ENCODE measurements around the gene SPON1. TPM values are rescaled to one million over a fixed set of nuclear protein-coding genes. Genes with fewer than 3 reads are reported as not detected.

The SPON1 gene
- total and polyA plus RNA-seq, 2 of the 8 experiments (the other 6 are each of a cell fraction or from before 2014, with no cell fraction given) = 1.5 to 5.4 TPM

- no peaks in the 10 kb centered on the region for H3K79me1 ChIP-seq (ENCODE audit: low read depth, low read length)
- no peak overlapping the region for H3K23ac ChIP-seq (ENCODE audit: insufficient read length)
- TF ChIP-seq CHD1 (IDR thresholded peaks at IDR 0.05; ENCODE audit: low read depth, low read length) (no peak), BRCA1 (IDR thresholded peaks at IDR 0.05; ENCODE audit: low read depth, low read length) (no peak), TBP (IDR thresholded peaks at IDR 0.05; ENCODE audit: low read depth, low read length) (no peak), RNF2 (IDR thresholded peaks at IDR 0.05; ENCODE audit: borderline replicate concordance, low read depth, low read length, missing control alignments, poor library complexity, severe bottlenecking) (no peak), POLR2A (IDR thresholded peaks at IDR 0.05; ENCODE audit: control extremely low read depth in 1 of 2, low read depth in 2 of 2, low read length in 2 of 2) (no peak), CBX8 (IDR thresholded peaks at IDR 0.05; ENCODE audit: borderline replicate concordance, low read depth, low read length) (no peak), KDM5A (IDR thresholded peaks at IDR 0.05; ENCODE audit: low read length) (no peak)
- H3K36me3 ChIP-seq (ENCODE audit: control insufficient read depth in 2 of 4, insufficient read depth in 4 of 4, low read length in 3 of 4) = no peaks in the 10 kb centered on the region
- no peak overlapping the region for H2BK12ac ChIP-seq (ENCODE audit: low read depth, low read length)
- H4K8ac ChIP-seq (ENCODE audit: extremely low read depth, insufficient read depth, low read length) = no peak overlapping the region
- H3K23me2 ChIP-seq (ENCODE audit: low read depth, low read length) = no peaks in the 10 kb centered on the region
- no peaks in the 10 kb centered on the region for H4K20me1 ChIP-seq (replicated peaks in 1 of 2; ENCODE audit: control insufficient read depth in 1 of 2, insufficient read depth in 2 of 2, low read length in 2 of 2)
- H3K4me1 ChIP-seq (replicated peaks in 1 of 4; ENCODE audit: control insufficient read depth in 3 of 4, insufficient read depth in 4 of 4, low read length in 3 of 4) = peaks cover 0 to 4% (median 0%) of the 10 kb centered on the region in 4 experiments; a peak in 1 of 7 replicates
- no peak overlapping the region for H2BK20ac ChIP-seq (ENCODE audit: low read length)
- H2BK120ac ChIP-seq (replicated peaks; ENCODE audit: low read depth, low read length) = no peak overlapping the region
- DNase-seq (ENCODE audit: low read depth in 1 of 2, low spot score in 2 of 2) (no peak), FAIRE-seq (no peak)
- no peak overlapping the region for H2AK5ac ChIP-seq (ENCODE audit: low read depth, low read length)
- no peak overlapping the region for H3K4me2 ChIP-seq (ENCODE audit: insufficient read depth in 1 of 2, low read depth in 2 of 2, low read length in 2 of 2)
- POLR2A ChIA-PET (ENCODE audit: partially characterized antibody) = interaction anchor here (1.0 kb wide), 1 partner anchor 10 kb away, joined by 4 read pairs; no protein-coding TSS in a partner anchor
- no peak overlapping the region for H3K27ac ChIP-seq (ENCODE audit: low read depth, low read length)
- H3K9me3 ChIP-seq (ENCODE audit: insufficient read depth in 2 of 2, low read depth in 1 of 2, low read length in 1 of 2) = no peaks in the 10 kb centered on the region
- H2BK15ac ChIP-seq (ENCODE audit: low read length) = no peak overlapping the region
- WGBS, 2 experiments (ENCODE audit: extremely low coverage in 1 of 2, insufficient coverage in 1 of 2, insufficient read length in 1 of 2, insufficient replicate concordance in 2 of 2, low coverage in 1 of 2, low lambda C conversion rate in 2 of 2, missing lambda C conversion rate in 1 of 2) = 84% methylated on average over 13 of the region's 13 CpGs; no CpG with 5 or more reads in 1 of the 2 experiments
- CTCF ChIA-PET (ENCODE audit: partially characterized antibody) = no interaction called here
- no peak overlapping the region for H3K14ac ChIP-seq (ENCODE audit: insufficient read length)
- no peak overlapping the region for H4K91ac ChIP-seq (replicated peaks; ENCODE audit: insufficient read length, low read length)
- H3K9ac ChIP-seq (replicated peaks in 1 of 4; ENCODE audit: extremely low read depth in 1 of 4, low read depth in 3 of 4, low read length in 3 of 4) = no peak overlapping the region
- H3K18ac ChIP-seq (ENCODE audit: extremely low read depth, low read length) = no peak overlapping the region
- H3K27me3 ChIP-seq (replicated peaks in 1 of 4; ENCODE audit: control insufficient read depth in 3 of 4, extremely low read depth in 1 of 4, insufficient read depth in 3 of 4, low read length in 3 of 4) = no peaks in the 10 kb centered on the region
- no peak overlapping the region for H3K56ac ChIP-seq (replicated peaks; ENCODE audit: insufficient read length, low read depth, low read length)
- H3K79me2 ChIP-seq (ENCODE audit: control insufficient read depth in 1 of 2, insufficient read depth in 2 of 2, low read length in 2 of 2) = no peaks in the 10 kb centered on the region
- no peak overlapping the region for H3K4ac ChIP-seq (replicated peaks; ENCODE audit: insufficient read length, low read depth, low read length)
- no peak overlapping the region for H3K4me3 ChIP-seq (ENCODE audit: extremely low read depth in 1 of 4, insufficient read depth in 2 of 4, low read depth in 3 of 4, low read length in 4 of 4)
- no peak overlapping the region for H4K5ac ChIP-seq (ENCODE audit: insufficient read length, low read depth, low read length)
- 0 out of 2 replicates have a peak overlapping the region, but pooled peaks have one; percentile 25 for H2AFZ ChIP-seq (ENCODE audit: low read length)
- no peak overlapping the region for H2BK5ac ChIP-seq (ENCODE audit: low read depth, low read length)
Measured at GRCh38 chr11:14029971-14030920, 67.7 kb downstream of the SPON1 start.
